GM12878 (cell line): Measurements from ENCODE around the gene MARCHF10. TPM values are rescaled to one million over a fixed set of nuclear protein-coding genes. Genes with fewer than 3 reads are reported as not detected.

Experiments
- BCL11A ChIP-seq: IDR thresholded peaks from 2 replicates; pipeline ENCODE4 v1.6.1; 2011; ENCODE audit warnings: low read depth, low read length
- BHLHE40 ChIP-seq, 2 experiments: fragments of 450-650 bp in 1 of 2; IDR thresholded peaks; 2 replicates each; pipeline ENCODE4 v1.6.1; 2011 to 2017; ENCODE audit warnings: low read depth in 2 of 2, borderline replicate concordance in 1 of 2, improper control_type of control experiment in 1 of 2, low read length in 1 of 2, mild to moderate bottlenecking in 1 of 2
- BMI1 ChIP-seq: fragments of 450-650 bp; IDR thresholded peaks from 2 replicates; pipeline ENCODE4 v1.6.1; 2016; ENCODE audit warnings: mild to moderate bottlenecking, moderate library complexity, borderline replicate concordance
- CBFB ChIP-seq: IDR thresholded peaks from 2 replicates; pipeline ENCODE4 v1.6.1; 2016; ENCODE audit warnings: antibody characterized with exemption, low read depth
- CHD2 ChIP-seq: IDR thresholded peaks from 2 replicates; pipeline ENCODE4 v1.6.1; 2011; ENCODE audit warnings: low read depth, low read length, improper control_type of control experiment, borderline replicate concordance
- ESRRA ChIP-seq: IDR thresholded peaks from 2 replicates; pipeline ENCODE4 v1.6.1; 2012; ENCODE audit warnings: mild to moderate bottlenecking, low read length, improper control_type of control experiment
- EZH2 ChIP-seq: IDR thresholded peaks from 2 replicates; pipeline ENCODE4 v1.6.1; 2012; ENCODE audit warnings: low read depth, mild to moderate bottlenecking, control low read depth, inconsistent platforms, low read length, borderline replicate concordance; ENCODE audit not compliant: control insufficient read depth
- FOS ChIP-seq: IDR thresholded peaks from 3 replicates; pipeline ENCODE4 v1.6.1; 2011; ENCODE audit warnings: borderline replicate concordance; ENCODE audit not compliant: insufficient read length; ENCODE audit errors: extremely low read depth
- FOXK2 ChIP-seq: fragments of 450-650 bp; IDR thresholded peaks from 2 replicates; pipeline ENCODE4 v1.6.1; 2017; ENCODE audit warnings: mild to moderate bottlenecking, moderate library complexity
- HDAC2 ChIP-seq: fragments of 200-600 bp; sonication (generic); IDR thresholded peaks from 2 replicates; pipeline ENCODE4 v1.6.1; 2017
- HDAC6 ChIP-seq: fragments of 200-600 bp; sonication (generic); IDR thresholded peaks from one replicate; pipeline ENCODE4 v1.8.0; 2017; ENCODE audit warnings: antibody characterized with exemption; ENCODE audit not compliant: unreplicated experiment
- IKZF2 ChIP-seq, 2 experiments: fragments of 450-650 bp; IDR thresholded peaks; 2 replicates each; pipeline ENCODE4 v1.6.1; 2017; ENCODE audit warnings: mild to moderate bottlenecking in 2 of 2, moderate library complexity in 2 of 2
- JUNB ChIP-seq: IDR thresholded peaks from 2 replicates; pipeline ENCODE4 v1.6.1; 2016; ENCODE audit warnings: antibody characterized with exemption, mild to moderate bottlenecking
- JUND ChIP-seq: IDR thresholded peaks from 2 replicates; pipeline ENCODE4 v1.6.1; 2012; ENCODE audit warnings: low read depth, mild to moderate bottlenecking, low read length, improper control_type of control experiment, moderate library complexity
- MYB ChIP-seq: fragments of 150-350 bp; IDR thresholded peaks from 2 replicates; pipeline ENCODE4 v1.6.1; 2014; ENCODE audit warnings: mild to moderate bottlenecking, low read depth, low read length, borderline replicate concordance
- MYC ChIP-seq: IDR thresholded peaks from 2 replicates; pipeline ENCODE4 v1.6.1; 2011; ENCODE audit warnings: mild to moderate bottlenecking, low read length, moderate library complexity, inconsistent platforms; ENCODE audit not compliant: insufficient read depth, insufficient replicate concordance, insufficient read length, severe bottlenecking
- RFX5 ChIP-seq: IDR thresholded peaks from 2 replicates; pipeline ENCODE4 v1.6.1; 2011; ENCODE audit warnings: low read depth, low read length, improper control_type of control experiment
- SIN3A ChIP-seq: IDR thresholded peaks from 2 replicates; pipeline ENCODE4 v1.6.1; 2012; ENCODE audit warnings: low read depth, low read length, improper control_type of control experiment
- SREBF1 ChIP-seq: IDR thresholded peaks from 2 replicates; pipeline ENCODE4 v1.6.1; 2012; ENCODE audit warnings: mild to moderate bottlenecking, low read length
- ZBTB4 ChIP-seq: fragments of 450-650 bp; formaldehyde crosslinking; IDR thresholded peaks from 2 replicates; pipeline ENCODE4 v1.4.0; 2022; ENCODE audit warnings: mild to moderate bottlenecking, moderate library complexity
- ZNF687 ChIP-seq: fragments of 450-650 bp; IDR thresholded peaks from 2 replicates; pipeline ENCODE4 v1.6.1; 2017; ENCODE audit warnings: mild to moderate bottlenecking, moderate library complexity
- polyA plus RNA-seq, 11 experiments: library from polyadenylated mRNA; depleted of rRNA in 4 of 11; unstranded in 6 of 11; stranded (reverse) in 5 of 11; fragments of >200 nt; fragmentation: Nextera tagmentation in 4 of 11; fragmentation: Illumina TruSeq in 1 of 11; extraction: Ambion mirVana in 4 of 11; extraction: Trizol in 1 of 11; gene quantifications; 1 replicate in 1 of 11; 2 replicates in 10 of 11; pipeline versions ENCODE4 v1.2.1 to v1.2.3, GENCODE V29; 2011 to 2016; ENCODE audit warnings: inconsistent platforms in 2 of 11, missing spikeins in 2 of 11, low read depth in 1 of 11
- total RNA-seq, 4 experiments: library from RNA; depleted of rRNA in 3 of 4; stranded (reverse); fragments of >200 nt in 3 of 4; fragmentation: Illumina TruSeq in 1 of 4; extraction: Trizol in 1 of 4; gene quantifications; 2 replicates each; pipeline versions ENCODE4 v1.2.1 to v1.2.3, GENCODE V29; 2013 to 2021
- TF ChIP-seq, protein P1 (sequence below): IDR thresholded peaks from 2 replicates; pipeline ENCODE4 v1.6.1; 2011; ENCODE audit warnings: low read depth, mild to moderate bottlenecking, low read length, moderate library complexity, borderline replicate concordance; ENCODE audit errors: extremely low read depth

MARCHF10 gene
- total and polyA plus RNA-seq, 10 of the 15 experiments (the other 5 are each of a cell fraction or from before 2014, with no cell fraction given) = 0.11 to 0.24 TPM; not detected in 8

- TF ChIP-seq ZNF687 (no peak), EZH2 (no peak), ZBTB4 (no peak), SREBF1 (no peak), MYC (no peak), SIN3A (no peak), JUND (no peak), ESRRA (no peak), JUNB (peak; percentile 54; the same call in 1 of the 2 replicates), BHLHE40 (IDR thresholded peaks at IDR 0.05; ENCODE audit: borderline replicate concordance in 1 of 2, low read depth in 2 of 2, low read length in 1 of 2) (peak; percentile 97 to 98), CBFB (peak; percentile 91), HDAC6 (no peak), FOXK2 (no peak), CHD2 (no peak), FOS (no peak), BCL11A (peak; percentile 83), BMI1 (no peak), IKZF2 (IDR thresholded peaks at IDR 0.05) (peak; percentile 90 to 92), MYB (no peak), HDAC2 (no peak), RFX5 (no peak)
- TF ChIP-seq, protein P1, sequence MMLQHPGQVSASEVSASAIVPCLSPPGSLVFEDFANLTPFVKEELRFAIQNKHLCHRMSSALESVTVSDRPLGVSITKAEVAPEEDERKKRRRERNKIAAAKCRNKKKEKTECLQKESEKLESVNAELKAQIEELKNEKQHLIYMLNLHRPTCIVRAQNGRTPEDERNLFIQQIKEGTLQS = no peak
Observed at GRCh38 chr17:62724398-62725146, 83.5 kb downstream of the MARCHF10 start (continued).
